Suprapubic skin (tissue), 4 donors: ENCODE data around the gene PLCL1. TPM values are rescaled to one million over a fixed set of nuclear protein-coding genes. Genes with fewer than 3 reads are reported as not detected.

Experiments
- DNase-seq, 2 donors: peaks; one replicate each; pipeline ENCODE4 v3.0.0-alpha.2; 2019; ENCODE audit warnings: low spot score in 2 of 2
- H3K27ac ChIP-seq: fragments of 200-600 bp; sonication (generic); one replicate; pipeline ENCODE4 v1.5.1; 2019
- H3K27me3 ChIP-seq: fragments of 200-600 bp; sonication (generic); one replicate; pipeline ENCODE4 v1.5.1; 2019
- H3K36me3 ChIP-seq: fragments of 200-600 bp; sonication (generic); one replicate; pipeline ENCODE4 v1.5.1; 2019
- H3K4me1 ChIP-seq: fragments of 200-600 bp; sonication (generic); one replicate; pipeline ENCODE4 v1.5.1; 2019
- H3K4me3 ChIP-seq: fragments of 200-600 bp; sonication (generic); one replicate; pipeline ENCODE4 v1.5.1; 2019; ENCODE audit warnings: mild to moderate bottlenecking
- H3K9me3 ChIP-seq: fragments of 200-600 bp; sonication (generic); one replicate; pipeline ENCODE4 v1.5.1; 2019
- EP300 ChIP-seq: sonication (generic); formaldehyde crosslinking; IDR thresholded peaks from one replicate; pipeline ENCODE4 v1.6.1; 2017; ENCODE audit warnings: antibody characterized with exemption
- POLR2A ChIP-seq, 2 donors: fragments of 450-650 bp; IDR thresholded peaks; one replicate each; pipeline ENCODE4 v1.6.1; 2017; ENCODE audit warnings: antibody characterized with exemption in 2 of 2, mild to moderate bottlenecking in 2 of 2, moderate library complexity in 2 of 2
- POLR2AphosphoS5 ChIP-seq, 3 donors: sonication (generic); formaldehyde crosslinking; IDR thresholded peaks; one replicate each; pipeline ENCODE4 v1.6.1; 2017; ENCODE audit warnings: antibody characterized with exemption in 3 of 3
- WGBS: methylation state at CpG from one replicate; pipeline ENCODE4 v1.1.5; 2018; 5-methylcytosine and 5-hydroxymethylcytosine counted together
- total RNA-seq, 4 donors: library from RNA; depleted of rRNA; stranded (reverse); fragments of >200 nt; gene quantifications; one replicate each; pipeline ENCODE4 v1.1.0, GENCODE V29; 2016
- TF ChIP-seq, protein P1 (sequence below), 2 donors: fragments of 200-600 bp in 1 of 2; fragments of 450-650 bp in 1 of 2; sonication (generic) in 1 of 2; IDR thresholded peaks; one replicate each; pipeline ENCODE4 v1.5.1; 2016 to 2019; ENCODE audit warnings: antibody characterized with exemption in 2 of 2, mild to moderate bottlenecking in 1 of 2, moderate library complexity in 1 of 2

PLCL1 gene
- total RNA-seq, 4 donors from 2014 or later: 2.4 to 2.6 (median 2.5) TPM

- Histone ChIP-seq H3K9me3 (no peaks in the 10 kb centered on the region), H3K36me3 (no peaks in the 10 kb centered on the region), H3K4me3 (no peak overlapping the region), H3K27ac (no peak overlapping the region), H3K27me3 (no peaks in the 10 kb centered on the region), H3K4me1 (no peaks in the 10 kb centered on the region)
- no peak for DNase-seq
- no peak for TF ChIP-seq POLR2A (IDR thresholded peaks at IDR 0.05)
- TF ChIP-seq EP300: no peak
- TF ChIP-seq POLR2AphosphoS5 (IDR thresholded peaks at IDR 0.05): no peak
- TF ChIP-seq, protein P1, sequence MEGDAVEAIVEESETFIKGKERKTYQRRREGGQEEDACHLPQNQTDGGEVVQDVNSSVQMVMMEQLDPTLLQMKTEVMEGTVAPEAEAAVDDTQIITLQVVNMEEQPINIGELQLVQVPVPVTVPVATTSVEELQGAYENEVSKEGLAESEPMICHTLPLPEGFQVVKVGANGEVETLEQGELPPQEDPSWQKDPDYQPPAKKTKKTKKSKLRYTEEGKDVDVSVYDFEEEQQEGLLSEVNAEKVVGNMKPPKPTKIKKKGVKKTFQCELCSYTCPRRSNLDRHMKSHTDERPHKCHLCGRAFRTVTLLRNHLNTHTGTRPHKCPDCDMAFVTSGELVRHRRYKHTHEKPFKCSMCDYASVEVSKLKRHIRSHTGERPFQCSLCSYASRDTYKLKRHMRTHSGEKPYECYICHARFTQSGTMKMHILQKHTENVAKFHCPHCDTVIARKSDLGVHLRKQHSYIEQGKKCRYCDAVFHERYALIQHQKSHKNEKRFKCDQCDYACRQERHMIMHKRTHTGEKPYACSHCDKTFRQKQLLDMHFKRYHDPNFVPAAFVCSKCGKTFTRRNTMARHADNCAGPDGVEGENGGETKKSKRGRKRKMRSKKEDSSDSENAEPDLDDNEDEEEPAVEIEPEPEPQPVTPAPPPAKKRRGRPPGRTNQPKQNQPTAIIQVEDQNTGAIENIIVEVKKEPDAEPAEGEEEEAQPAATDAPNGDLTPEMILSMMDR (IDR thresholded peaks at IDR 0.05): no peak
- 93% methylated on average over 1 of the region's 1 CpG for WGBS
These were observed 364.3 kb downstream of the PLCL1 start for GRCh38 chr2:198168651-198169050.

GRCh38 chr2:198173242-198173641, 368.8 kb downstream of the PLCL1 start:
- Histone ChIP-seq H3K27me3 (no peaks in the 10 kb centered on the region), H3K4me3 (no peak overlapping the region), H3K27ac (no peak overlapping the region), H3K9me3 (no peaks in the 10 kb centered on the region), H3K4me1 (no peaks in the 10 kb centered on the region), H3K36me3 (no peaks in the 10 kb centered on the region)
- 27% methylated on average over 6 of the region's 6 CpGs for WGBS
- no peak for TF ChIP-seq POLR2AphosphoS5 (IDR thresholded peaks at IDR 0.05)
- TF ChIP-seq, protein P1 (IDR thresholded peaks at IDR 0.05): no peak
- TF ChIP-seq EP300: no peak
- TF ChIP-seq POLR2A (IDR thresholded peaks at IDR 0.05): no peak
- DNase-seq: no peak

- peaks cover 1% of the 10 kb centered on the region for H3K9me3 ChIP-seq
- WGBS: 97% methylated on average over 2 of the region's 2 CpGs
- no peaks in the 10 kb centered on the region for H3K4me1 ChIP-seq
- no peak overlapping the region for H3K27ac ChIP-seq
- H3K27me3 ChIP-seq: no peaks in the 10 kb centered on the region
- TF ChIP-seq EP300 (no peak), POLR2AphosphoS5 (IDR thresholded peaks at IDR 0.05) (no peak), POLR2A (IDR thresholded peaks at IDR 0.05) (no peak)
- TF ChIP-seq, protein P1 (IDR thresholded peaks at IDR 0.05): no peak
- DNase-seq: no peak
- no peaks in the 10 kb centered on the region for H3K36me3 ChIP-seq
- no peak overlapping the region for H3K4me3 ChIP-seq
These were observed 369.5 kb downstream of the PLCL1 start for GRCh38 chr2:198173864-198174263.

DNA sequence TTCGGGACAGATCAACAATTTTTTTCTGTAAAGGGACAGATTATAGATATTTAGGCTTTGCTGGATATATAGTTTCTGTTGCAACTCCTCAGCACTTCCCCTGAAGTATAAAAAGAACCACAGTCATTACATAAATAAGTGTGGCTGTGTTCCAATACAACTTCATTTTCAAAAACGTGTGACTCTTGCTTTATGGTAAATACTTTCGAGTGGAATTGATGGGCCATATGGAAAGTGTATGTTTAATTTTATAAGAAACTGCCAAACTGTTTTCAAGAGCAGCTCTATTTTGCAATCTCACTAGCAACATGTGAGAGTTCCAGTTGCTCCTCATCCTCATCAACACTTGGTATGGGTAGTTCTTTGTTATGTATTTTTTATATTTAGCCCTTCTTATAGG, 370.9 kb downstream of the PLCL1 start:
- Histone ChIP-seq H3K27ac (no peak overlapping the region), H3K4me1 (no peaks in the 10 kb centered on the region), H3K9me3 (peaks cover 5% of the 10 kb centered on the region), H3K27me3 (no peaks in the 10 kb centered on the region), H3K36me3 (no peaks in the 10 kb centered on the region), H3K4me3 (no peak overlapping the region)
- no peak for TF ChIP-seq EP300
- TF ChIP-seq, protein P1 (IDR thresholded peaks at IDR 0.05): no peak
- TF ChIP-seq POLR2A (IDR thresholded peaks at IDR 0.05): no peak
- TF ChIP-seq POLR2AphosphoS5 (IDR thresholded peaks at IDR 0.05): no peak
- 61% methylated on average over 3 of the region's 3 CpGs for WGBS
- DNase-seq: no peak

DNA sequence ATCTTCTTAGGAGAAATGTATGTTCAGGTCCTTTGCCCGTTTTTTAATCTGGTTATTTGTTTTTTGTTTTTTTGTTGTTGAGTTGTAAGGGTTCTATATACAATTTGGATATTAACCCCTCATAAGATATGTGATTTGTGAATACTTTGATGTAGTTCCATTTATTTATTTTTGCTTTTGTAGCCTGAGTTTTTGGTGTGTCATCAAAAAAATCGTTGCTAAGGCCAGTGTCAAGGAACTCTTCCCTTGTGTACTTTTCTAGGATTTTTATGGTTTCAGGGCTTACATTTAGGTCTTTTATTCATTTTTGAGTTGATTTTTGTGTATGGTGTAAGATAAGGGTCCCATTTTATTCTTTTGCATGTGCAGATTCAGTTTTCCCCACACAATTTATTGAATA, 372.6 kb downstream of the PLCL1 start:
- H3K36me3 ChIP-seq: no peaks in the 10 kb centered on the region
- H3K27me3 ChIP-seq: no peaks in the 10 kb centered on the region
- WGBS: 91% methylated on average over 2 of the region's 2 CpGs
- no peak for DNase-seq
- H3K9me3 ChIP-seq: peaks cover 5% of the 10 kb centered on the region
- H3K4me1 ChIP-seq: no peaks in the 10 kb centered on the region
- no peak for TF ChIP-seq POLR2AphosphoS5 (IDR thresholded peaks at IDR 0.05)
- TF ChIP-seq, protein P1 (IDR thresholded peaks at IDR 0.05): no peak
- TF ChIP-seq EP300: no peak
- TF ChIP-seq POLR2A (IDR thresholded peaks at IDR 0.05): no peak
- no peak overlapping the region for H3K27ac ChIP-seq
- H3K4me3 ChIP-seq: no peak overlapping the region
